AG04449 (cell line): ENCODE results near the gene ISM2.

Experiments used
- CTCF ChIA-PET: fragments of 350-600 bp; formaldehyde crosslinking; extraction: SDS; loops from one replicate; lab custom pipeline; 2021; ENCODE audit warnings: antibody characterized with exemption; lab: Yijun Ruan, JAX
- POLR2A ChIA-PET: fragments of 400-600, 350-600 bp; formaldehyde crosslinking; extraction: SDS; loops from one replicate; lab custom pipeline; 2020; ENCODE audit warnings: antibody characterized with exemption, inconsistent platforms; lab: Yijun Ruan, JAX
- DNase-seq: peaks from one replicate; pipeline ENCODE4 v3.0.0-alpha.2; 2010; ENCODE audit warnings: low read depth, low spot score
- H3K4me3 ChIP-seq: 2 replicates; pipeline ENCODE4 v1.5.1; 2011; ENCODE audit warnings: low read depth, mild to moderate bottlenecking, control low read depth, low read length
- TF ChIP-seq, protein P1 (sequence below): IDR thresholded peaks from one replicate; pipeline ENCODE4 v1.5.1; 2011; ENCODE audit warnings: mild to moderate bottlenecking, moderate library complexity, low read length, control low read depth, inconsistent platforms; ENCODE audit not compliant: insufficient read depth; ENCODE audit errors: missing control alignments

ISM2 gene

DNA sequence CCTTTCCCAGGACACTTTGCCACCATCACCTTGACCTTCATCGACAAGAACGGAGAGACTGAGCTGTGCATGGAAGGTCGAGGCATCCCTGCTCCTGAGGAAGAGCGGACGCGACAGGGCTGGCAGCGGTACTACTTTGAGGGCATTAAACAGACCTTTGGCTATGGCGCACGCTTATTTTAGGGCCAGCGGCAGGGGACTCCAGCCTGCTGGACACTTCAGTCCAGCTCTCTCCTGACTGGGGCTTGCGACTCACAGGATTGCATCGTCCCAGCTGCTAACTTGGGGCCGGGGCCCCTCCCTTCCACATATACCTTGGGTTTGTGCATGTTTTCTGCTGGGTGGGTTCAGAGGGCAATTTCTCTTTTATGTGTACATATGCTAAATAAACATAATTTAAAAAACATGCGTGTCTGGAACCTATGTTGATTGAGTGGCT, 29.5 kb downstream of the ISM2 start:
- TF ChIP-seq, protein P1, sequence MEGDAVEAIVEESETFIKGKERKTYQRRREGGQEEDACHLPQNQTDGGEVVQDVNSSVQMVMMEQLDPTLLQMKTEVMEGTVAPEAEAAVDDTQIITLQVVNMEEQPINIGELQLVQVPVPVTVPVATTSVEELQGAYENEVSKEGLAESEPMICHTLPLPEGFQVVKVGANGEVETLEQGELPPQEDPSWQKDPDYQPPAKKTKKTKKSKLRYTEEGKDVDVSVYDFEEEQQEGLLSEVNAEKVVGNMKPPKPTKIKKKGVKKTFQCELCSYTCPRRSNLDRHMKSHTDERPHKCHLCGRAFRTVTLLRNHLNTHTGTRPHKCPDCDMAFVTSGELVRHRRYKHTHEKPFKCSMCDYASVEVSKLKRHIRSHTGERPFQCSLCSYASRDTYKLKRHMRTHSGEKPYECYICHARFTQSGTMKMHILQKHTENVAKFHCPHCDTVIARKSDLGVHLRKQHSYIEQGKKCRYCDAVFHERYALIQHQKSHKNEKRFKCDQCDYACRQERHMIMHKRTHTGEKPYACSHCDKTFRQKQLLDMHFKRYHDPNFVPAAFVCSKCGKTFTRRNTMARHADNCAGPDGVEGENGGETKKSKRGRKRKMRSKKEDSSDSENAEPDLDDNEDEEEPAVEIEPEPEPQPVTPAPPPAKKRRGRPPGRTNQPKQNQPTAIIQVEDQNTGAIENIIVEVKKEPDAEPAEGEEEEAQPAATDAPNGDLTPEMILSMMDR = no peak
- ChIA-PET POLR2A (interaction anchor here (0.9 kb wide), 1 partner anchor 64 kb away, joined by 3 read pairs; no protein-coding TSS in a partner anchor), CTCF (interaction anchor here (1.3 to 3.1 kb wide), 3 partner anchors 10 to 82 kb away, joined by 3 to 38 read pairs (median 3); no protein-coding TSS in a partner anchor)
- no peak for DNase-seq
- H3K4me3 ChIP-seq = no peak overlapping the region

DNA sequence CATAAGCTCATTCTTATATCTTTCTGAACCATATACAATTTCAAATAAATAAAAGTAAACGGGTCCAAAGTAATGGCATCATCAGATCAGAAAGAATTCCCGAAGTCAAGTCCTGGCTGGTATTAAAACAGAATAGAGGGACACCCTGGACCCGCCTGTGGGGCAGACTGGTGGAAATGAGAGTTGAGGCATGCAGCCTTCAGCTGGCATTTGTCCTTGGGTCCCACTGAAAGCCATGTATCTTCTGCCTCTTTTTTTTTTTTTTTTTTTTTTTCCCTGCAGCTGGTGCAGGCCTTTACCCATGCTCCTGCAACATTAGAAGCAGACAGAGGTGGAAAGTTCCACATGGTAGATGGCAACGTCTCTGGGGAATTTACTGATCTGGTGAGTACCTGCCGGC, 30.8 kb downstream of the ISM2 start:
- ChIA-PET CTCF (interaction anchor here (1.0 to 3.1 kb wide), 3 partner anchors 8 to 235 kb away, joined by 3 to 38 read pairs (median 3); no protein-coding TSS in a partner anchor), POLR2A (interaction anchor here (0.7 kb wide), 1 partner anchor 11 kb away, joined by 4 read pairs; no protein-coding TSS in a partner anchor)
- H3K4me3 ChIP-seq = no peak overlapping the region
- TF ChIP-seq, protein P1 = no peak
- DNase-seq = no peak

DNA sequence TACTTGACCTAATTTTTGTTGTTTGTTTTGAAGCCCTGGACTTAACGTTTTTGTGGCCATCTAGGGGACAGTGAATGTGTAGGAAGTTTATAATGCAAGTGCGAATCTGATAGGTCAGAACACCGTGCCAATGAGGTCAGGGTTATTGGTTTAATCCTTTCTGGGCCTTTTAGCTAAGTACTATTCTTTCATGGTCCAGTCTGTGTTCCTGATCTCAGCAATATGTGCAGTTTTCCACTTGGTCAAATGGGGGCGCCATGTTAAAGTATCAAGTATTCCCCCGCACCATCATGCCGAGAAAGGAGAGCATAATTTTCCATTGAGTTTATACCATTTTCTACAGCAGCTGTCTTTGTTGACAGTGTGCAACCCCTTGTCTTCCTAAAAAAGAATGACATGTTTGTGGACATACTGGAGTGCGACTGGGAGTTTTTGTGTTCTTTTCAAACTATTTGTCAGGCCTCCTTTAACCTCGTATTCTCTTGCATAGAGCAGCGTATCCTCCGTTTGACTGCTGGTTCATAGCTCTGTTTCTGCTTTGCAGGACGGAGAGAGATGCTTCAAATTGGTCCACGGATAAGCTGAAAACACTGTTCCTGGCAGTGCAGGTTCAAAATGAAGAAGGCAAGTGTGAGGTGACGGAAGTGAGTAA, 39.4 kb downstream of the ISM2 start:
- ChIA-PET CTCF (interaction anchor here (0.6 to 3.6 kb wide), 41 partner anchors 9 to 405 kb away, joined by 3 to 43 read pairs (median 4); partner anchors contain the start of genes SLIRP, SNW1, SPTLC2 and TMED8), POLR2A (no interaction called here)
- TF ChIP-seq, protein P1 = peak; percentile 66
- DNase-seq = peak; percentile 29
- H3K4me3 ChIP-seq = peak overlapping the region; percentile 98

DNA sequence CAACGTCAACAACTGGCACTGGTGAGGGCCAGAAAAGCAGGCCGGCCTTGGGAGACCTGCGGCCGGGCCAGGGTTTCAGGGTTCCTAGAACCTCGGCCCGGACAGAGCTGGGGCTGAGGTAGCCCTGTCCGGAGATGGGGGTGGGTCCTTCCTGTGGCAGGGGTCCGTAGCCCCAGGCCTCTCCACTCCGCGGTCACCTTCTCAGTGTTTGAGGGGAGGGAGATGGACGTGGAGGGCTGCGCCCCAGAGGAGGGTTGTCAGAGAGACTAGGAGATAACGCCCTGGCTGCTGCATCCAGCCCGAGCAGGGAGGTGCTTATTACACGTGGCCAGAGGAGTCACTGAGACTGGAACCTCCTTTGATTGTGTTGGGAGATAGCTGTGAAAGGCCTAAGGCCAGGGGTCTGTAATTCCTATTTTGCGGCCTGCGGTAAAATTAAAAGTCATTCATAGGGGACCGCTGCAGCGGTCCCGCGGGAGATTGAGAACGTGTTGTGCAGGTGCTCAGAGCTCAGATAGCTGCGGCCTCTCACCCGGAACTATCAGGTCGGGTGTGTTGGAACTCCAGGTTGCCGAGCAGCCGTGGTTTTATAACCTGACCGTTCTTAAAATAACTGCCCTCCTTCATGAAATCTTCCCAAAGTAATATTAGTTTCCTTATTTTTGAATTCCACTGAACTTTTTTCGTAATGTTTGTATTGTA, 40.2 kb downstream of the ISM2 start:
- TF ChIP-seq, protein P1 = no peak
- peak overlapping the region; percentile 98 for H3K4me3 ChIP-seq
- ChIA-PET POLR2A (no interaction called here), CTCF (interaction anchor here (0.6 to 3.6 kb wide), 28 partner anchors 10 to 404 kb away, joined by 3 to 43 read pairs (median 6); partner anchors contain the start of genes SLIRP, SNW1 and TMED8)
- DNase-seq = no peak

DNA sequence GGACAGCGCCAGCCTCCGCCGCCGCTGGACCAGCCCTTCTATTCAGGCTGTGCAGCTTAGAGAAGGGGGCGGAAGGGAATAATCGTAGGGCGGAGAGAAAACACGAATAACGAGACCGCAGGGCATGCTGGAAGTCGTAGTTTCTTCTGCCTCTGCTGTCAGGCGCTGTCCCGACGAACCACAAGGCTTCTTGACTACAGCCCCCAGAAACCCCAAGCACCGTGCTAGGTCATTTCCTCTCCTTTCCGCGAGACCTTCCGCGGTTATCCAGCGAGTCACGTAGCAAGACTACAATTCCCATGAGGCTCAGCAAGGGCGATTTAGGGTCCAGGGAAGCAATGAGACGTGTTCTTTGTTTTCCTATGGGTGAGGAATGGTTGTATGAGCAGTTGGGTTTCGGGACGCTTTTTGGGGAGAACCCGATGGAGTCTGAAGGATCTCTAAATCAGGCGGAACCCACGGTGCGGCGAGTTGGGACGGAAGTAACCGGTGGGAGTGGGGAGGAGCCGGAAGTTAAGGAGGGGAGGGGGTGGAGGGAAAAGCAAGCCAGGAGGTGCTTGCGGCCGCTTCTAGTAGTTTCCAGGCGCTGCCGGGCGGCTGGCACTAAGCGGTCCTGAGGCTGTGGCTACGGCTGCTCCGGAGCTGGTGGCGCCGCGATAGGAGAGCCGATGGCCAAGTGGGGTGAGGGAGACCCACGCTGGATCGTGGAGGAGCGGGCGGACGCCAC, 40.9 kb downstream of the ISM2 start, which contains the start of the genes AHSA1 and VIPAS39:
Gene AHSA1, plus strand, starts transcription at position 572 of the 727 bp plus-strand sequence. Its CDS starts 97 bp downstream, at position 669.
Gene VIPAS39, minus strand, starts transcription at position 80 of the 727 bp plus-strand sequence. CDS start 3,499 bp downstream, outside the sequence.
- peak within 1 kb of the TSS; percentile 98 for H3K4me3 ChIP-seq
- ChIA-PET POLR2A (interaction anchor here (0.7 to 1.1 kb wide), 2 partner anchors 10 to 137 kb away, joined by 3 to 6 read pairs; partner anchors contain the start of genes GSTZ1 and POMT2), CTCF (interaction anchor here (1.2 to 3.6 kb wide), 6 partner anchors 17 to 249 kb away, joined by 3 to 43 read pairs (median 14); no protein-coding TSS in a partner anchor)
- DNase-seq = peak; percentile 96
- TF ChIP-seq, protein P1 = no peak
